Endodermal cell (in vitro differentiated cells): ENCODE measurements around the gene SWT1. TPM values are rescaled to one million over a fixed set of nuclear protein-coding genes. Genes with fewer than 3 reads are reported as not detected.
A peak's percentile ranks its signal among the peaks of the same experiment; 100 is the strongest.

ENCODE experiments used
- DNase-seq: peaks from one replicate; pipeline ENCODE4 v3.0.0-alpha.2; 2017
- H3K27ac ChIP-seq: 2 replicates; pipeline ENCODE4 v1.5.1; 2013; ENCODE audit warnings: mild to moderate bottlenecking, low read depth, low read length, moderate library complexity
- H3K27me3 ChIP-seq: 2 replicates; pipeline ENCODE4 v1.6.1; 2013; ENCODE audit warnings: mild to moderate bottlenecking, low read length, moderate library complexity; ENCODE audit not compliant: insufficient read depth, control insufficient read depth, poor library complexity, severe bottlenecking
- H3K36me3 ChIP-seq: 2 replicates; pipeline ENCODE4 v1.7.0; 2013; ENCODE audit warnings: mild to moderate bottlenecking, low read length, moderate library complexity; ENCODE audit not compliant: control insufficient read depth, insufficient read depth
- H3K4me1 ChIP-seq: one replicate; pipeline ENCODE4 v1.7.0; 2013; ENCODE audit warnings: low read length; ENCODE audit not compliant: control insufficient read depth, insufficient read depth
- H3K4me3 ChIP-seq: 2 replicates; pipeline ENCODE4 v1.5.1; 2013; ENCODE audit warnings: mild to moderate bottlenecking, low read length, moderate library complexity
- H3K9ac ChIP-seq: 2 replicates; pipeline ENCODE4 v1.6.1; 2013; ENCODE audit warnings: mild to moderate bottlenecking, low read length, moderate library complexity; ENCODE audit not compliant: poor library complexity, severe bottlenecking; ENCODE audit errors: extremely low read depth
- H3K9me3 ChIP-seq: 2 replicates; pipeline ENCODE4 v1.6.1; 2013; ENCODE audit warnings: mild to moderate bottlenecking, low read length, moderate library complexity; ENCODE audit not compliant: control insufficient read depth
- H3K27ac Mint-ChIP-seq: 2 replicates; pipeline ENCODE4 v1.8.0; 2020; ENCODE audit warnings: mixed read lengths
- H3K27me3 Mint-ChIP-seq: 2 replicates; pipeline ENCODE4 v1.8.0; 2021; ENCODE audit warnings: mild to moderate bottlenecking, mixed read lengths; ENCODE audit not compliant: insufficient read depth
- H3K36me3 Mint-ChIP-seq: 2 replicates; pipeline ENCODE4 v1.8.0; 2020; ENCODE audit warnings: low read depth, mixed read lengths
- H3K4me1 Mint-ChIP-seq: 2 replicates; pipeline ENCODE4 v1.8.0; 2020; ENCODE audit warnings: mixed read lengths
- H3K4me3 Mint-ChIP-seq: 2 replicates; pipeline ENCODE4 v1.8.0; 2020; ENCODE audit warnings: mild to moderate bottlenecking, moderate library complexity, mixed read lengths
- H3K9me3 Mint-ChIP-seq: 2 replicates; pipeline ENCODE4 v1.8.0; 2020; ENCODE audit warnings: mild to moderate bottlenecking, mixed read lengths
- CTCF ChIP-seq: fragments of 200-600 bp; sonication (generic); conservative IDR thresholded peaks from 2 replicates; pipeline ENCODE4 v1.5.0; 2021; ENCODE audit warnings: antibody characterized with exemption, mild to moderate bottlenecking
- WGBS, 2 experiments: methylation state at CpG; one replicate each; pipeline versions ENCODE4 v1.1.5 to v1.1.7; 2013; ENCODE audit warnings: missing lambda C conversion rate in 2 of 2, mixed read lengths in 1 of 2; ENCODE audit not compliant: insufficient coverage in 1 of 2, insufficient read length in 1 of 2; 5-methylcytosine and 5-hydroxymethylcytosine counted together
- total RNA-seq, 2 donors: library from RNA; stranded (reverse); fragmentation: NEBNext Ultra II Directional in 1 of 2; extraction: Animal tissue kit (Norgen Biotek cat#: 25700) in 1 of 2; gene quantifications; 2 replicates in 1 of 2; 3 replicates in 1 of 2; pipeline ENCODE4 v1.2.1, GENCODE V29; 2021

SWT1 gene
- total RNA-seq, 2 donors from 2014 or later, result 9.7 to 13.4 TPM

DNA sequence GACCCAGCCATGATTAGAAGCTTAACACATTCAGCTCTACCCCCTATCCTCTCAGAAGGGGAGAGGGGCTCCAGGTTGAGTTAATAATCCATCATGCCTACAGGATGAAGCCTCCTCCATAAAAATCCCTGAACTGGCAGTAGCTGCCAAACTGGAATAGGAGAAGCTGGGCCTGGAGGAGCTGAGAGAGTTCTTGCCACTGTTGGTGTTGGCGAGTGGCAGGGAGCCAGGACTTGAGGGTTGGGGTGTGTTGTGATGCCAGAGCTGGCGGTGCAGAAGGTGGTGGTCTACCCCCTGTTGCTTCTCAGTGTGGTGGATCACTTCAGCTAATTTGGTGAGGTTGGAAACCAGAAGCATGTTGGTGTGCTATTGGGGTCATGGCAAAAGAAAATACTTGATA is 123.6 kb downstream of the SWT1 start:
- Mint-ChIP-seq H3K36me3 (peaks cover 32% of the 10 kb centered on the region), H3K27ac (peak overlapping the region; percentile 31), H3K9me3 (peaks cover 11% of the 10 kb centered on the region), H3K4me1 (peaks cover 18% of the 10 kb centered on the region), H3K27me3 (no peaks in the 10 kb centered on the region), H3K4me3 (no peak overlapping the region)
- Histone ChIP-seq H3K27me3 (no peaks in the 10 kb centered on the region), H3K9ac (no peak overlapping the region), H3K27ac (no peak overlapping the region), H3K36me3 (peaks cover 3% of the 10 kb centered on the region), H3K4me1 (peaks cover 13% of the 10 kb centered on the region), H3K9me3 (peaks cover 17% of the 10 kb centered on the region), H3K4me3 (peak overlapping the region; percentile 41)
- no peak for TF ChIP-seq CTCF
- no peak for DNase-seq
- WGBS, 2 experiments, result 91% methylated on average over 2 of the region's 2 CpGs; no CpG with 5 or more reads in 1 of the 2 experiments

- H3K4me1 Mint-ChIP-seq, result peaks cover 18% of the 10 kb centered on the region
- H3K27ac ChIP-seq, result no peak overlapping the region
- TF ChIP-seq CTCF, result no peak
- no peaks in the 10 kb centered on the region for H3K27me3 ChIP-seq
- no peak overlapping the region for H3K4me3 ChIP-seq
- H3K4me1 ChIP-seq, result peaks cover 13% of the 10 kb centered on the region
- no peak overlapping the region for H3K27ac Mint-ChIP-seq
- DNase-seq, result no peak
- H3K27me3 Mint-ChIP-seq, result no peaks in the 10 kb centered on the region
- H3K9me3 ChIP-seq, result peaks cover 17% of the 10 kb centered on the region
- peaks cover 3% of the 10 kb centered on the region for H3K36me3 ChIP-seq
- no peak overlapping the region for H3K9ac ChIP-seq
- WGBS, 2 experiments, result 90 to 95% methylated on average over 1 to 3 of the region's 3 CpGs
- H3K9me3 Mint-ChIP-seq, result peaks cover 11% of the 10 kb centered on the region
- H3K4me3 Mint-ChIP-seq, result no peak overlapping the region
- peaks cover 35% of the 10 kb centered on the region for H3K36me3 Mint-ChIP-seq
Observed at GRCh38 chr1:185281245-185281644, 124.3 kb downstream of the SWT1 start.

DNA sequence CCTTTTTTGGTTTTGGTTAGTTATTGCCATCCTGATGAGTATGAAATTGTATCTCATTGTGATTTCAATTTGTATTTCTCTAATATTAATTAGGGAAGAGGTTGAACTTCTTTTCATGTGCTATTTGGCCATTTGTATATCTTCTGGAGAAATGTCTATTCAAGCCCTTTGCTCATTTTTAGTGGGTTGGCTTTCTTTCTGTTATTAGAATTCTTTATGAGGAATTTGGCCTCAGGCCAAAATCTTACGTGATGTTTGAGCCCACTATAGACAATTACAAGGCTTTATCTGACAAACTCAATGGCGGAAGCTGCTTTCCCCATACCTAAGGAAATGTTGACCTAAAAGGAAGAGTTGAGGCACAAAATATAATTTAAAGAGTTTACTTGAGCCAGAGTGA is 127.1 kb downstream of the SWT1 start:
- peaks cover 5% of the 10 kb centered on the region for H3K9me3 Mint-ChIP-seq
- peaks cover 7% of the 10 kb centered on the region for H3K36me3 ChIP-seq
- peaks cover 18% of the 10 kb centered on the region for H3K4me1 Mint-ChIP-seq

More for the DNA sequence above, 127.1 kb downstream of the SWT1 start:
- Mint-ChIP-seq H3K36me3 (peaks cover 21% of the 10 kb centered on the region), H3K4me3 (no peak overlapping the region), H3K27ac (no peak overlapping the region), H3K27me3 (no peaks in the 10 kb centered on the region)
- DNase-seq, result no peak
- no peak overlapping the region for H3K27ac ChIP-seq
- H3K4me1 ChIP-seq, result peaks cover 13% of the 10 kb centered on the region
- peaks cover under 1% of the 10 kb centered on the region for H3K9me3 ChIP-seq
- no peaks in the 10 kb centered on the region for H3K27me3 ChIP-seq
- H3K4me3 ChIP-seq, result no peak overlapping the region
- no peak overlapping the region for H3K9ac ChIP-seq
- TF ChIP-seq CTCF, result no peak
- 97% methylated on average over 2 of the region's 2 CpGs; no CpG with 5 or more reads in 1 of the 2 experiments for WGBS, 2 experiments
